A204.1 (cell line): ENCODE measurements around the gene ATIC.

Experiments
- FAIRE-seq: peaks from 2 replicates; lab custom pipeline; 2012; peaks lifted over from hg19 to GRCh38; lab: Jason Lieb, UNC

The ATIC gene

DNA sequence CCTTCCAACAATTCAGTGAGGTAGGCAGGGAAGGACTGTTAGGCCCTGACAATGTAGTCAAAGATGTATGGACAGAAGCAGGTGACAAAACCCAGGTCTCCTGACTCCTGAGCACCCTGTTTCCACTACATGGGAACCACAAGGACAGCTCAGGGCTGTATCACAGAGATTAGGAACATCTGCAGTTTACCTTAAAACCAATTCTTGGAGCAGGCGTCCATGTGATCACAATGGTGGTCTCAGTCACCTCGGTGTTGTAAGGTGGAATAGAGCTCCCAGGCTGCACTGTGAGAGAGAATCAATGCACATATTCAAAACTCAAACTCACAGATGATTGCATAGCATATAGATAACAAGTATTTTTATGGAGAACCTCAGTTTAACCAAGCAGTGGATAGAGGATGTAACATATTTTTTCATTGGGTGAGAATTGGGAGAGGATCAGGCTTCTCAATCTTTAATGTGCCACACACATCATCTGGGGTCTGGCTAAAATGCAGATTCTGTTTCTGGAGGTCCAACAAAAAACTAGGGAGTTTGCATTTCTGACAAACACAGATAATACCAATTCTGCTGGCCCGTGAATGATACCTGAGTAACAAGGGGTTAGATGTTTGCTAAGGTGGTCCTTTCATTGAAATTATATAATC is 87.3 kb downstream of the ATIC start:
- FAIRE-seq, result no peak
